ACC112 (cell line): Measurements from ENCODE around the gene RINL.
A peak's percentile ranks its signal among the peaks of the same experiment; 100 is the strongest.
"Not testable (repeated sequence)": the region's sequence is repeated elsewhere in the genome, so short reads cannot be mapped to it uniquely, and the experiment has no call there.

Source experiments
- H2AFZ ChIP-seq: fragments of 200-600 bp; sonication (generic); one replicate; pipeline ENCODE4 v1.6.0; 2017; ENCODE audit warnings: antibody characterized with exemption, low read length; ENCODE audit not compliant: unreplicated experiment
- H3K27ac ChIP-seq: fragments of 200-600 bp; sonication (generic); 2 replicates; pipeline ENCODE4 v1.5.1; 2014; ENCODE audit warnings: low read depth, mild to moderate bottlenecking, antibody characterized with exemption, low read length, moderate library complexity
- H3K27me3 ChIP-seq: fragments of 200-600 bp; sonication (generic); 2 replicates; pipeline ENCODE4 v1.6.1; 2014; ENCODE audit warnings: mild to moderate bottlenecking, antibody characterized with exemption, low read length, moderate library complexity, mixed read lengths; ENCODE audit not compliant: insufficient read depth
- H3K36me3 ChIP-seq: fragments of 200-600 bp; sonication (generic); 2 replicates; pipeline ENCODE4 v1.6.1; 2016; ENCODE audit warnings: mild to moderate bottlenecking, antibody characterized with exemption, low read length, moderate library complexity, mixed read lengths; ENCODE audit not compliant: insufficient read depth
- H3K4me1 ChIP-seq: fragments of 200-600 bp; sonication (generic); one replicate; pipeline ENCODE4 v1.6.1; 2016; ENCODE audit warnings: low read length, mixed read lengths; ENCODE audit not compliant: insufficient read depth, unreplicated experiment, control insufficient read depth
- H3K4me3 ChIP-seq: fragments of 200-600 bp; sonication (generic); 2 replicates; pipeline ENCODE4 v1.5.1; 2014; ENCODE audit warnings: mild to moderate bottlenecking, low read depth, low read length
- H3K79me2 ChIP-seq: fragments of 200-600 bp; sonication (generic); one replicate; pipeline ENCODE4 v1.6.0; 2016; ENCODE audit warnings: low read length; ENCODE audit not compliant: control insufficient read depth, unreplicated experiment, insufficient read depth

RINL gene

GRCh38 chr19:38873400-38873799 is 4.7 kb downstream of the RINL start:
- H3K79me2 ChIP-seq, H3K36me3 ChIP-seq, H3K27ac ChIP-seq, H2AFZ ChIP-seq, H3K4me3 ChIP-seq, H3K4me1 ChIP-seq, H3K27me3 ChIP-seq: not testable (repeated sequence)

GRCh38 chr19:38870612-38871011 is 7.5 kb downstream of the RINL start:
- Histone ChIP-seq H3K27me3 (no peaks in the 10 kb centered on the region), H3K4me3 (no peak overlapping the region; the same call in 1 of the 2 replicates), H3K36me3 (no peaks in the 10 kb centered on the region), H3K79me2 (no peaks in the 10 kb centered on the region), H3K4me1 (no peaks in the 10 kb centered on the region), H3K27ac (no peak overlapping the region), H2AFZ (no peak overlapping the region)

GRCh38 chr19:38869836-38870607 is 8.1 kb downstream of the RINL start:
- Histone ChIP-seq H3K4me1 (no peaks in the 10 kb centered on the region), H3K27ac (no peak overlapping the region), H3K79me2 (no peaks in the 10 kb centered on the region), H3K27me3 (no peaks in the 10 kb centered on the region), H3K36me3 (no peaks in the 10 kb centered on the region), H3K4me3 (peak overlapping the region; percentile 60), H2AFZ (no peak overlapping the region)

GRCh38 chr19:38869160-38869835 is 8.8 kb downstream of the RINL start:
- no peaks in the 10 kb centered on the region for H3K4me1 ChIP-seq

GRCh38 chr19:38868551-38868950 is 9.5 kb downstream of the RINL start:
- Histone ChIP-seq H3K4me1 (no peaks in the 10 kb centered on the region), H3K27ac (no peak overlapping the region), H3K36me3 (no peaks in the 10 kb centered on the region), H2AFZ (no peak overlapping the region), H3K4me3 (no peak overlapping the region; the same call in 1 of the 2 replicates), H3K27me3 (no peaks in the 10 kb centered on the region), H3K79me2 (no peaks in the 10 kb centered on the region)

More at GRCh38 chr19:38869160-38869835, 8.8 kb downstream of the RINL start:
- Histone ChIP-seq H3K36me3 (no peaks in the 10 kb centered on the region), H3K27ac (no peak overlapping the region), H2AFZ (no peak overlapping the region), H3K4me3 (peak overlapping the region; percentile 60), H3K79me2 (no peaks in the 10 kb centered on the region), H3K27me3 (no peaks in the 10 kb centered on the region)

- H3K36me3 ChIP-seq, result no peaks in the 10 kb centered on the region
- no peaks in the 10 kb centered on the region for H3K4me1 ChIP-seq
- H2AFZ ChIP-seq, result no peak overlapping the region
- no peaks in the 10 kb centered on the region for H3K27me3 ChIP-seq
- H3K79me2 ChIP-seq, result no peaks in the 10 kb centered on the region
- no peak overlapping the region for H3K4me3 ChIP-seq
- no peak overlapping the region for H3K27ac ChIP-seq
These were observed 10.8 kb downstream of the RINL start for GRCh38 chr19:38867171-38867780.

- Histone ChIP-seq H3K27ac (no peak overlapping the region), H2AFZ (no peak overlapping the region), H3K27me3 (no peaks in the 10 kb centered on the region), H3K4me3 (no peak overlapping the region), H3K4me1 (no peaks in the 10 kb centered on the region), H3K79me2 (no peaks in the 10 kb centered on the region), H3K36me3 (no peaks in the 10 kb centered on the region)
These were observed 15.6 kb downstream of the RINL start for GRCh38 chr19:38862321-38863059.

GRCh38 chr19:38861368-38861767 is 16.7 kb downstream of the RINL start:
- no peaks in the 10 kb centered on the region for H3K36me3 ChIP-seq
- H3K79me2 ChIP-seq, result no peaks in the 10 kb centered on the region
- no peak overlapping the region for H3K4me3 ChIP-seq
- no peaks in the 10 kb centered on the region for H3K4me1 ChIP-seq
- no peaks in the 10 kb centered on the region for H3K27me3 ChIP-seq
- H2AFZ ChIP-seq, result no peak overlapping the region
- no peak overlapping the region for H3K27ac ChIP-seq

- not testable (repeated sequence) for H3K4me3 ChIP-seq, H3K27ac ChIP-seq, H3K79me2 ChIP-seq, H3K36me3 ChIP-seq, H2AFZ ChIP-seq, H3K27me3 ChIP-seq, H3K4me1 ChIP-seq
These were observed 18.4 kb downstream of the RINL start for GRCh38 chr19:38859631-38860204.

GRCh38 chr19:38856813-38857212 is 21.3 kb downstream of the RINL start:
- Histone ChIP-seq H3K79me2 (no peaks in the 10 kb centered on the region), H2AFZ (no peak overlapping the region), H3K36me3 (no peaks in the 10 kb centered on the region), H3K27me3 (no peaks in the 10 kb centered on the region), H3K4me3 (no peak overlapping the region), H3K27ac (no peak overlapping the region), H3K4me1 (no peaks in the 10 kb centered on the region)
